GM21786 (cell line): ENCODE measurements around the gene XPNPEP1.
A peak's percentile ranks its signal among the peaks of the same experiment; 100 is the strongest.
"Not testable (repeated sequence)": the region's sequence is repeated elsewhere in the genome, so short reads cannot be mapped to it uniquely, and the experiment has no call there.

Experiments
- ATAC-seq: cut with Tn5 transposase; IDR thresholded peaks from one replicate; pipeline ENCODE4 v1.9.1; 2021; ENCODE audit not compliant: unreplicated experiment

The XPNPEP1 gene

GRCh38 chr10:109924967-109925620, 1.8 kb upstream of the XPNPEP1 start:
- ATAC-seq = no peak

- no peak for ATAC-seq
These were observed 776 bp upstream of the XPNPEP1 start for GRCh38 chr10:109924087-109924486.

- no peak for ATAC-seq
These were observed 844 bp downstream of the XPNPEP1 start for GRCh38 chr10:109922358-109922975.

GRCh38 chr10:109920016-109920415, 3.3 kb downstream of the XPNPEP1 start:
- ATAC-seq = no peak

- no peak for ATAC-seq
These were observed 4.1 kb downstream of the XPNPEP1 start for GRCh38 chr10:109919220-109919619.

- not testable (repeated sequence) for ATAC-seq
These were observed 4.6 kb downstream of the XPNPEP1 start for GRCh38 chr10:109918707-109919106.

- ATAC-seq = no peak
These were observed 7.7 kb downstream of the XPNPEP1 start for GRCh38 chr10:109915566-109915965.

- ATAC-seq = peak; percentile 32
These were observed 8.3 kb downstream of the XPNPEP1 start for GRCh38 chr10:109914966-109915365.

- no peak for ATAC-seq
These were observed 9.9 kb downstream of the XPNPEP1 start for GRCh38 chr10:109913306-109913892.

- ATAC-seq = peak; percentile 83
These were observed 10.7 kb downstream of the XPNPEP1 start for GRCh38 chr10:109912335-109913281.

GRCh38 chr10:109911903-109912302, 11.4 kb downstream of the XPNPEP1 start:
- ATAC-seq = no peak

GRCh38 chr10:109906316-109906715, 17.0 kb downstream of the XPNPEP1 start:
- ATAC-seq = no peak

GRCh38 chr10:109904397-109904796, 18.9 kb downstream of the XPNPEP1 start:
- ATAC-seq = no peak

GRCh38 chr10:109902992-109903947, 20.0 kb downstream of the XPNPEP1 start:
- ATAC-seq = peak; percentile 65

GRCh38 chr10:109899356-109900331, 23.7 kb downstream of the XPNPEP1 start:
- no peak for ATAC-seq

- ATAC-seq = no peak
These were observed 24.5 kb downstream of the XPNPEP1 start for GRCh38 chr10:109898666-109899355.

GRCh38 chr10:109898007-109898406, 25.3 kb downstream of the XPNPEP1 start:
- ATAC-seq = no peak

GRCh38 chr10:109895848-109896247, 27.5 kb downstream of the XPNPEP1 start:
- no peak for ATAC-seq
